Left renal cortex interstitium (tissue), 4 donors: ENCODE results near the gene ZNF732. TPM values are rescaled to one million over a fixed set of nuclear protein-coding genes. Genes with fewer than 3 reads are reported as not detected.
A peak's percentile ranks its signal among the peaks of the same experiment; 100 is the strongest.
"Not testable (repeated sequence)": the region's sequence is repeated elsewhere in the genome, so short reads cannot be mapped to it uniquely, and the experiment has no call there.

Experiments used
- DNase-seq, 4 donors: peaks; one replicate each; pipeline ENCODE4 v3.0.0-alpha.2; 2013; ENCODE audit warnings: low read depth in 4 of 4, low spot score in 2 of 4, missing footprints in 1 of 4
- polyA plus RNA-seq, 4 donors: library from polyadenylated mRNA; unstranded; fragments of 120-200 nt; gene quantifications; one replicate each; pipeline ENCODE4 v1.2.1, GENCODE V29; 2013; ENCODE audit not compliant: insufficient read length in 4 of 4

The ZNF732 gene
- polyA plus RNA-seq = 1 to 10 TPM; 1.5 to 4.2 (median 2.8) TPM

DNA sequence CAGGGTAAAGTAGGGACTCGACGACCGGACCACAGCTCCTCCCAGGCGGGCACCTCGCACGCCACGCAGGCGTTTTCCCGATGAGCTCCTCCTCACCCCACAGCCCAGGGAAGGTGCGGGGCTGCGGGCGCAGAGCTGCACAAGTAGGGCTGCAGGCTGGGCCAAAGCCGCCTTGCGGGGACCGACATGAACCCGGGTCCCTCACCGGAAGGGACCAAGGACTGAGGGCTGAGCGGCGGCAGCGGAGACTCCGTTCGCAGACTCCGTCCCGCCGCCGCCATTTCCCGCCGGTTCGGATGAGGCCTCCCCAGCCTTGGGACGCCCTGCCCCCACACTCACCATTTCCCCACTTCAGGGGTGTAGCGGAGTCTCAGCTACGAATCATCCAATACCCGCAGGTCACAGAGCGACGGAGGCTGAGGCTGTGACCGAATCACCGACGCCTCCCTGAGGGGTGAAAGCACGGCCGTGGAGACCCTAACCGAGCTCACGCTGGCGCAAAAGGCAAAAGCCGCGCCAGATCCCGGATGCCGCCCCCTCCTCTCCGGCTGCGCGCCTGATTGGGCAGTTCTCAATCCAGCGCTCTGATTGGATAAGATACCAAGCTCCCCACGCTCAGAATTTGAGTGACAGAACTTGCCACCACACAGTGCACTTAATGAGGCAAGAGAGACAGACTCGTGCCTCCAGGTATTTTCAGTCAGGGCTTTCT is at the start of gene ZNF732:
ZNF732 (minus strand) TSS at position 506 of the 712 bp plus-strand sequence; CDS start at position 342, 164 bp downstream.
- DNase-seq = peak; percentile 41 to 81 (median 54)

GRCh38 chr4:340011-340410 is 34.7 kb upstream of the ZNF732 start:
- DNase-seq = no peak

- no peak for DNase-seq
Observed at GRCh38 chr4:338759-339097, 33.5 kb upstream of the ZNF732 start.

GRCh38 chr4:337932-338758 is 32.9 kb upstream of the ZNF732 start:
- peak in 3 of 4 donors; percentile 28 to 36 (median 29) for DNase-seq

GRCh38 chr4:337143-337931 is 32.1 kb upstream of the ZNF732 start, which contains the start of gene ZNF141:
TSS of gene ZNF141 (plus strand) at chr4:337814. CDS start at chr4:337984, 170 bp downstream.
- peak; percentile 93 to 97 (median 95) for DNase-seq

DNA sequence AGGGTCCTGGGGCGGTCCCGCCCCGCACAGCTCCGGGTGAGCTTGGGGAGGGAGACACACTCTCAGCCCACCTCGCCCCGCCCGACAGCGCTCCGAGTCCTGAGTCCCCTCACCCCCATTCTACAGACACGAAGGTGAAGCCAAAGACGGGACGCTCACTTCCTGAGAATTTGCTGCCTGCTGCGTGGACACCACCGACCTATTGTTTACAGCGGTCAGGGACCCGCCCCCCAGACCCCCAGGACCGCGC is 31.5 kb upstream of the ZNF732 start:
- DNase-seq = peak in 1 of 4 donors; percentile 34

DNA sequence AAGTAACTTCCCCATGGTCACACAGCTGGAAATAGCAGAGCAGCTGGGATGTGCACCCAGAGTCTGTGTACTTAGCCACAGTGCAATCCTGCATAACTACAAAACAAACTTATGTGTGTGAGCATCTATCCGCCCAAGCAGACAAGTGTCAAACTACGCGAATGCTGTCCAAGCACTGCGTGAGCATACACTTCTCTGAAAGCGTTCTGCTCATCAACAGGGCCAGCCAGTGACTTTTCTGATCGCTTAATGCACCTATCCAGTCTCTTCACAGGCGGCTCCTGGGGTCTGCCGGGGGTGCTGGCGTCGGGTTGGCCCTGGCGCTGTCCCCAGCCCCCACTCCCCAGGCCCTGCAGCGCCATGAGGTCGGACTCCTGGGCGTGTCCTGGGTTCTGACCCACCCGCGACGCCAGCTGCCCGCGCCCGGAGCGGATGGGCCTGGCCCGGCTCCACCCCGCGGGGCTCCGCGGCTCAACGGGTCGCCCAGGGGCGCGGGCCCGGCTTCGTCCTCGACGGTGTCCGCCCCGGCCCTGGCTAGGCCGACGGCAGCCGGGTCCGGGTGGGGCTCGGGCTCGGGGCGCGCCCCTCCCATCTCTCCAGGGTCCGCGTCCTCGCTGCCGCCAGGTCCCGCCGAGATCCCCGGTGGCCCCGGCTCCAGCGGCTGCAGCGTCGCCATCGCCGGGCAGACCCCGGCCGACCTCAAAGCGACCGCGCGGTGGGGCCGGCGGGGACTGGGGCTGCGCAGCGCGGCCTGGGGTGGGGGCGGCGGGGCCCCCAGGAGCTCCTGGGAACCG is 31.0 kb upstream of the ZNF732 start:
- DNase-seq = no peak

DNA sequence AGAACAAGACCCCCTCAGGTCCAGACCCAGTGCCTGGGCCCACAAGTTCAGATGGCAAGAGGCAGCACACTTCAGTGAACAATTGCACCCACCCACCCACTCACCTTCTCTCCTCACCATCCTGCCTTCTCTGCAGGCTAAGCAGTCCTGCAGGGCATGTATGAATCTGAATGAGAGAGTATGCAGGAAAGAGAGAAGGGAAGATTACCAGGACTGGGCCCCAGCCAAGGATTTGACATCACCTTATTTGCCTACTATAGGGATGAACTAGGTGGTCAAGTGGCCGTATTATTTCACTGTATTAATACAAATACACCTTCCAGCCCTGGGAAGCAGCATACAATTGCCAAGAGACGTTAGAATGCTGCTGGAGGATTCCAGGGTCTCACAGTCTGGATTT is 30.2 kb upstream of the ZNF732 start:
- DNase-seq = no peak

- DNase-seq = no peak
Observed at GRCh38 chr4:328729-329128, 23.5 kb upstream of the ZNF732 start.

- no peak for DNase-seq
Observed at GRCh38 chr4:314296-314903, 9.1 kb upstream of the ZNF732 start.

DNA sequence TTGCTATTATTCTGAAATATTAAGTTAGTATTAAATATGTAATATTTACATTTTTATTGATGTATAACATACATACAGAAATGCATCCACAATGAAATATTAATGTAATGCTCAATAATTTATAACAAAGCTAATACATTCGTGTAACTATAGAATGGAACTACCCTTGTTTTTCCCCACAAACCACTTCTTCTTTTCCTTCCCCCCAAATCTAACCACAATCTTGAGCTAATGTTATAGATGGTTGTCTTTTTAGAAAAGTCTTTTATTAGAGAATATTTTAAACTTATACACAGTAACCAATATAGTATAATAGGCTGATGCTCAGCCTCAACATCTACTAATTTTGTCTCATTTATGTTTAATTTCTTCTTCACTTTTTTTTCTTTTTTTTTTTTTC is 4.5 kb upstream of the ZNF732 start:
- no peak for DNase-seq

- no peak for DNase-seq
Observed at GRCh38 chr4:306551-306961, 1.3 kb upstream of the ZNF732 start.

- not testable (repeated sequence) for DNase-seq
Observed at GRCh38 chr4:304516-304915, 758 bp downstream of the ZNF732 start.

GRCh38 chr4:302381-302780 is 2.9 kb downstream of the ZNF732 start:
- no peak for DNase-seq

DNA sequence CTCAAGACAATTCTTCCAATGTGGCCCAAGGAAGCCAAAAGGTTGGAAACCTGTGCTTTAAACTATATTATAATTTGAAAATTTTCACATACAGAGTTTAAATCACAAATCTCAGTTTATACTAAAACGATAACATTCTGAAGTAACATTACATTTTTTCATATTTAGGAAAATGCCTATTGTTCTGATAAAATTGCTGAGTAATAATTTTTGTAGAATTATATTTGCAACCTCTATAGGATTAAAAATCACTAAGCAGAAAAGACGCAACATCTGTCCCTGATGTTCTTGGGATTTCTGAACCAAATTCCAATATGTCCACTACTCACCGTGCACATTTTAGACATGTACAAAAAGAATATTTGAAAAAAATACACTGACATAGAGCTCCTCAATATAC is 10.5 kb downstream of the ZNF732 start:
- DNase-seq = no peak

- DNase-seq = no peak
Observed at GRCh38 chr4:288891-289290, 16.4 kb downstream of the ZNF732 start.

- DNase-seq = no peak
Observed at GRCh38 chr4:273309-274017, 31.8 kb downstream of the ZNF732 start.

DNA sequence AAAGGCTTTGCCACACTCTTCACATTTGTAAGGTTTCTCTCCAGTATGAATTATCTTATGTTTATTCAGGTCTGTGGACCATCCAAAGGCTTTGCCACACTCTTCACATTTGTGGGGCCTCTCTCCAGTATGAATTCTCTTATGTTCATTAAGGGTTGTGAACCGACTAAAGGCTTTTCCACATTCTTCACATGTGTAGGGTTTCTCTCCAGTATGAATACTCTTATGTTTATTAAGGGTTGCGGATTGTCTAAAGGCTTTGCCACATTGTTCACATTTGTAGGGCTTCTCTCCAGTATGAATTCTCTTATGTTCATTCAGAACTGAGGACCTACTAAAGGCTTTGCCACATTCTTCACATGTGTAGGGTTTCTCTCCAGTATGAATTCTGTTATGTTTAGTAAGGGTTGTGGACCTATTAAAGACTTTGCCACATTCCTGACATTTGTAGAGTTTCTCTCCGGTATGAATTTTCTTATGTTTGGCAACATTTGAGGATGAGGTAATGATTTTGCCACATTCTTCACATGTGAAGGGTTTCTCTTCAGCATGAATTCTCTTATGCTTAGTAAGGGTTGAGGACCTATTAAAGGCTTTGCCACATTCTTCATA is 33.7 kb downstream of the ZNF732 start:
- no peak for DNase-seq

DNA sequence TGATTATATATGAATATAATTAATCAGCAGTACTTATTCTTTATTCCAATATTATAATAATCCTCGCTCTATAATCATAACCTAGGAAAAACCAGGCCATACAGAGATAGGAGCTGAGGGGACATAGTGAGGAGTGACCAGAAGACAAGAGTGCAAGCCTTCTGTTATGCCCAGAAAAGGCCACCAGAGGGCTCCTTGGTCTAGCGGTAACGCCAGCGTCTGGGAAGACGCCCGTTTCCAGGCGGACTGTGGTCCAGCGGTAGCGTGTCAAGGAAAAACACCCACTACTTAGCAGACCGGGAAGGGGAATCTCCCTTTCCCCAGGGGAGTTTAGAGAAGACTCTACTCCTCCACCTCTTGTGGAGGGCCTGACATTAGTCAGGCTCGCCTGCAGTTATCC is 46.0 kb downstream of the ZNF732 start:
- DNase-seq = not testable (repeated sequence)
